T-cell (primary cell): ENCODE results near the gene ARHGAP25. TPM values are rescaled to one million over a fixed set of nuclear protein-coding genes. Genes with fewer than 3 reads are reported as not detected.

ENCODE experiments used
- ATAC-seq, 4 experiments: fragments of 200-7000 bp in 3 of 4; fragments of 150-1000 bp in 1 of 4; cut with Tn5 transposase; replicated peaks in 1 of 4; 1 replicate in 3 of 4; 2 replicates in 1 of 4; pipeline ENCODE4 v1.10.0; 2021; ENCODE audit warnings: moderate library complexity in 3 of 4, mild to moderate bottlenecking in 2 of 4, moderate number of reproducible peaks in 1 of 4
- CTCF ChIA-PET, 2 donors: fragments of 300-600 bp; sonication (Branson Sonifier 250); formaldehyde crosslinking; loops; one replicate each; lab custom pipeline; 2022; ENCODE audit warnings: antibody characterized with exemption in 2 of 2; lab: Charles Lee
- POLR2A ChIA-PET, 2 donors: fragments of 300-600 bp; sonication (Branson Sonifier 250); formaldehyde crosslinking; loops; one replicate each; lab custom pipeline; 2022; ENCODE audit warnings: antibody characterized with exemption in 2 of 2; lab: Charles Lee
- DNase-seq, 35 experiments: peaks; one replicate each; pipeline versions ENCODE4 v3.0.0 to v3.0.0-alpha.2; 2013 to 2023
- H3K27ac ChIP-seq: one replicate; pipeline ENCODE4 v1.5.1; 2013; ENCODE audit warnings: low read length
- H3K27me3 ChIP-seq, 2 experiments: replicated peaks in 1 of 2; 1 replicate in 1 of 2; 2 replicates in 1 of 2; pipeline versions ENCODE4 v1.6.1 to v1.7.0; 2013; ENCODE audit warnings: low read length in 1 of 2, mixed read lengths in 1 of 2; ENCODE audit not compliant: control insufficient read depth in 2 of 2, insufficient read depth in 2 of 2; ENCODE audit errors: extremely low read depth in 1 of 2
- H3K36me3 ChIP-seq, 2 donors: 1 replicate in 1 of 2; 2 replicates in 1 of 2; pipeline versions ENCODE4 v1.6.1 to v1.7.0; 2013; ENCODE audit warnings: low read length in 1 of 2; ENCODE audit not compliant: control insufficient read depth in 2 of 2, insufficient read depth in 1 of 2; ENCODE audit errors: extremely low read depth in 1 of 2
- H3K4me1 ChIP-seq, 2 experiments: 1 replicate in 1 of 2; 2 replicates in 1 of 2; pipeline versions ENCODE4 v1.6.1 to v1.7.0; 2013; ENCODE audit warnings: low read length in 2 of 2, mixed read lengths in 1 of 2; ENCODE audit not compliant: insufficient read depth in 2 of 2, control insufficient read depth in 1 of 2; ENCODE audit errors: extremely low read depth in 1 of 2
- H3K4me3 ChIP-seq, 2 donors: 1 replicate in 1 of 2; 2 replicates in 1 of 2; pipeline versions ENCODE4 v1.5.1 to v1.7.0; 2013; ENCODE audit warnings: mild to moderate bottlenecking in 2 of 2, low read length in 1 of 2, moderate library complexity in 1 of 2; ENCODE audit not compliant: control insufficient read depth in 1 of 2; ENCODE audit errors: extremely low read depth in 1 of 2
- H3K9me3 ChIP-seq: 2 replicates; pipeline ENCODE4 v1.7.0; 2013
- H3K27ac Mint-ChIP-seq, 2 donors: one replicate each; pipeline ENCODE4 v1.8.0; 2020 to 2021; ENCODE audit warnings: mild to moderate bottlenecking in 2 of 2, mixed read lengths in 2 of 2
- H3K27me3 Mint-ChIP-seq, 2 donors: one replicate each; pipeline ENCODE4 v1.8.0; 2021 to 2022; ENCODE audit warnings: mixed read lengths in 2 of 2
- H3K36me3 Mint-ChIP-seq: one replicate; pipeline ENCODE4 v1.8.0; 2021; ENCODE audit warnings: mixed read lengths
- H3K4me1 Mint-ChIP-seq, 3 donors: one replicate each; pipeline ENCODE4 v1.8.0; 2020 to 2022; ENCODE audit warnings: mixed read lengths in 3 of 3, mild to moderate bottlenecking in 1 of 3
- H3K4me3 Mint-ChIP-seq, 3 donors: one replicate each; pipeline ENCODE4 v1.8.0; 2020 to 2022; ENCODE audit warnings: mild to moderate bottlenecking in 3 of 3, mixed read lengths in 3 of 3, moderate library complexity in 3 of 3
- H3K9me3 Mint-ChIP-seq, 3 donors: one replicate each; pipeline ENCODE4 v1.8.0; 2020 to 2022; ENCODE audit warnings: mixed read lengths in 3 of 3
- WGBS: methylation state at CpG from one replicate; pipeline ENCODE4 v1.1.5; 2013; ENCODE audit warnings: missing lambda C conversion rate; ENCODE audit not compliant: insufficient coverage; 5-methylcytosine and 5-hydroxymethylcytosine counted together
- total RNA-seq, 35 experiments: library from RNA in 6 of 35; stranded (reverse) in 6 of 35; fragments of 120-200 nt in 1 of 35; gene quantifications; one replicate each; pipeline versions ENCODE4 v1.2.1 to v1.2.4 and lab custom pipeline; 2013 to 2026

Gene ARHGAP25
- total RNA-seq, 5 donors from 2014 or later (not counting 1 experiment from before 2014, with no cell fraction given) = 103 to 134 (median 123) TPM

DNA sequence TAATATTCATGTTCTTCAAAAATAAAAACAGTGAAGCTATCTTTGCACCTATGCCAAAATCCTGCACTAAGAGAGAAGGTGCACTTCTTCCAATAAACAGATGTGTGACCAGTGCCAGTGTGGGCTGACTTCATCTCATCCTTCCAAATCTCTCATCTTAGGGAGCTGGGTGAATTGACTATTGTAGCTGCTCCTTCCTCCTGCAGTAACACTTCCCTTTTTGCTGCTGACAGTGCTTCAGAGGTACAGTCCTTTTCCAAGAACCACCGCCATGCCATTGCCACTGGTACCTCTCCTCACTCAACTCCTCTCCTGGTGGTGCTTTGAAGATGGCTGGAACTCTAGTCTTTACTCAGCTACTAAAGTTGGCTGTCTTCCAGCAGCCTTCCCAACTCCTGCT, 42.1 kb upstream of the ARHGAP25 start:
- no peak overlapping the region for H3K4me3 Mint-ChIP-seq
- no CpG with 5 or more reads among the region's 1 CpG for WGBS
- POLR2A ChIA-PET = interaction anchor here in 1 of 2 donors (0.6 kb wide), 1 partner anchor 12 kb away, joined by 3 read pairs; no protein-coding TSS in a partner anchor
- CTCF ChIA-PET = no interaction called here
- H3K27me3 Mint-ChIP-seq = peaks cover 0 to 4% of the 10 kb centered on the region in 2 donors
- no peak overlapping the region for H3K27ac Mint-ChIP-seq
- H3K9me3 Mint-ChIP-seq = no peaks in the 10 kb centered on the region
- H3K4me3 ChIP-seq = no peak overlapping the region
- no peaks in the 10 kb centered on the region for H3K9me3 ChIP-seq
- no peaks in the 10 kb centered on the region for H3K36me3 Mint-ChIP-seq
- H3K27ac ChIP-seq = no peak overlapping the region
- peaks cover 0 to 2% of the 10 kb centered on the region in 2 experiments for H3K27me3 ChIP-seq
- H3K36me3 ChIP-seq = no peaks in the 10 kb centered on the region
- H3K4me1 ChIP-seq = no peaks in the 10 kb centered on the region
- ATAC-seq (no peak), DNase-seq (no peak)
- peaks cover 7 to 18% (median 9%) of the 10 kb centered on the region in 3 donors for H3K4me1 Mint-ChIP-seq

DNA sequence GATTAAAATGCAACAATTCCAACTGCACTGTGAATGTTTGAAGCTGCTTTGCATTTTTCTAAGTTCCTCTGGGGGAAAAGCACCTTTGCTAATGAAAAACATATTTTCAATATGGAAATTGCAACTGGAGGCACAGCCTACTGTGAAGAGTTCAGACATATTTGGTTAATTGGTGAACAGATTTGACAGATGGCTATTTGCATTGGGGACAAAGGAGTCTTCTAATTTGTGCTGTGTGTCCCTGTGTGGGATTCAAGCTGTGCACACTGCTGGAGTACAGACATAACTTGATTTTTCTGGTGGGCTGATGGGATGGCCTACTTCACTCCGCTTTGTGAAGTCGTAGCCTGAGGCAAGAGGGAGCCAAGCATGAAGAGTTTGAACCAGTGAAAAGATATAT, 40.7 kb upstream of the ARHGAP25 start:
- ATAC-seq = no peak
- no peaks in the 10 kb centered on the region for H3K9me3 ChIP-seq
- H3K4me3 ChIP-seq = no peak overlapping the region
- H3K36me3 ChIP-seq = no peaks in the 10 kb centered on the region
- CTCF ChIA-PET = no interaction called here
- H3K4me3 Mint-ChIP-seq = no peak overlapping the region
- H3K27me3 Mint-ChIP-seq = peaks cover 0 to 7% of the 10 kb centered on the region in 2 donors
- H3K27me3 ChIP-seq = peaks cover 0 to 2% of the 10 kb centered on the region in 2 experiments
- no peaks in the 10 kb centered on the region for H3K36me3 Mint-ChIP-seq
- no peak overlapping the region for H3K27ac ChIP-seq
- no peak for DNase-seq
- no CpG with 5 or more reads among the region's 2 CpGs for WGBS
- POLR2A ChIA-PET = interaction anchor here in 1 of 2 donors (0.6 kb wide), 1 partner anchor 29 kb away, joined by 3 read pairs; no protein-coding TSS in a partner anchor
- no peaks in the 10 kb centered on the region for H3K9me3 Mint-ChIP-seq
- H3K4me1 ChIP-seq = no peaks in the 10 kb centered on the region
- H3K27ac Mint-ChIP-seq = no peak overlapping the region
- H3K4me1 Mint-ChIP-seq = peaks cover 7 to 16% (median 9%) of the 10 kb centered on the region in 3 donors

DNA sequence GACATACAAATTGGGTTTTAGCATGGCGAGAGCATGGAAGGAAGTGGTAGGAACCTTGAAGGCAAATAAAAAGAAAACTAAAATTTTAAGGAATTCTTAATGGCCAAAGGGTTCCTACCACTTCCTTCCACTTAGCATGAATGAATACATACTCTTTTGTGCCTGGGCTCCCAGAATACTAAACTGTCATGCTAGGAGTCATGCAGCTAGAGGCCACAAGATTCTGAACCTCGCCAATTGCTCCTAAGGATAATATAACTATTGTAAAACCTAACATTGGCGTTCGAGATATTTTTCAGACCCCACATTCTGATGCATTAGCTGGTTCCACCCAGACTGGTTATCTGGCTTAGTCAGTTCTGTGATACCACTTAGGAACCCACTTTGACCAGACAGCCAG, 38.6 kb upstream of the ARHGAP25 start:
- POLR2A ChIA-PET = no interaction called here
- CTCF ChIA-PET = no interaction called here
- no peaks in the 10 kb centered on the region for H3K4me1 Mint-ChIP-seq
- Histone ChIP-seq H3K27ac (no peak overlapping the region), H3K4me1 (no peaks in the 10 kb centered on the region), H3K4me3 (no peak overlapping the region), H3K36me3 (no peaks in the 10 kb centered on the region), H3K9me3 (no peaks in the 10 kb centered on the region), H3K27me3 (peaks cover 0 to under 1% of the 10 kb centered on the region in 2 experiments)
- H3K27ac Mint-ChIP-seq = no peak overlapping the region
- whole genome bisulfite sequencing = 93% methylated on average over 3 of the region's 4 CpGs
- H3K36me3 Mint-ChIP-seq = no peaks in the 10 kb centered on the region
- H3K27me3 Mint-ChIP-seq = peaks cover 0 to 10% of the 10 kb centered on the region in 2 donors
- ATAC-seq = no peak
- no peak overlapping the region for H3K4me3 Mint-ChIP-seq
- H3K9me3 Mint-ChIP-seq = peaks cover 2 to 7% (median 7%) of the 10 kb centered on the region in 3 donors
- DNase-seq = no peak

DNA sequence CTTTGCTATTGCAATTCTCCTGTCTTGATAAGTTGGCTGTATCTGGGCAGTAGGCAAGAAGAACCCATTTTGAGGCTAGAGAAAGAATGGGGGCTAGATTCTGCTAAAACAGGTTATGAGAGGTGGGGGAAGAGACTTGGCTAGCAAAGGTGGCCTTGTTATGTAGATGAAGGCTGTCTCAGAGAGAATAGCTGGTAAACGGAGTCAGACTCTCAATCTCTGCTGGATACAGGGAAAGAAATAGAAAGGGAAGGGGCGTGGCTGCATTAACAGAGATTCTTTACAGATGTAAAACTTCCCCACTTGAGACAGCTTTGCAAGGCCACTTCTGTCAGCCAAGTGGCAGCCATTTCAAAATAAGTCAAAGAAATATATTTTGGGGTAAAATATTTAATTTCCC, 38.1 kb upstream of the ARHGAP25 start:
- Mint-ChIP-seq H3K27ac (no peak overlapping the region), H3K4me1 (no peaks in the 10 kb centered on the region), H3K9me3 (peaks cover 2 to 7% (median 7%) of the 10 kb centered on the region in 3 donors), H3K36me3 (no peaks in the 10 kb centered on the region), H3K4me3 (no peak overlapping the region), H3K27me3 (peaks cover 0 to 10% of the 10 kb centered on the region in 2 donors)
- Histone ChIP-seq H3K4me1 (no peaks in the 10 kb centered on the region), H3K27ac (no peak overlapping the region), H3K4me3 (no peak overlapping the region), H3K36me3 (no peaks in the 10 kb centered on the region), H3K27me3 (no peaks in the 10 kb centered on the region), H3K9me3 (no peaks in the 10 kb centered on the region)
- 100% methylated on average over 1 of the region's 2 CpGs for WGBS
- ATAC-seq (no peak), DNase-seq (no peak)
- CTCF ChIA-PET = no interaction called here
- POLR2A ChIA-PET = no interaction called here

DNA sequence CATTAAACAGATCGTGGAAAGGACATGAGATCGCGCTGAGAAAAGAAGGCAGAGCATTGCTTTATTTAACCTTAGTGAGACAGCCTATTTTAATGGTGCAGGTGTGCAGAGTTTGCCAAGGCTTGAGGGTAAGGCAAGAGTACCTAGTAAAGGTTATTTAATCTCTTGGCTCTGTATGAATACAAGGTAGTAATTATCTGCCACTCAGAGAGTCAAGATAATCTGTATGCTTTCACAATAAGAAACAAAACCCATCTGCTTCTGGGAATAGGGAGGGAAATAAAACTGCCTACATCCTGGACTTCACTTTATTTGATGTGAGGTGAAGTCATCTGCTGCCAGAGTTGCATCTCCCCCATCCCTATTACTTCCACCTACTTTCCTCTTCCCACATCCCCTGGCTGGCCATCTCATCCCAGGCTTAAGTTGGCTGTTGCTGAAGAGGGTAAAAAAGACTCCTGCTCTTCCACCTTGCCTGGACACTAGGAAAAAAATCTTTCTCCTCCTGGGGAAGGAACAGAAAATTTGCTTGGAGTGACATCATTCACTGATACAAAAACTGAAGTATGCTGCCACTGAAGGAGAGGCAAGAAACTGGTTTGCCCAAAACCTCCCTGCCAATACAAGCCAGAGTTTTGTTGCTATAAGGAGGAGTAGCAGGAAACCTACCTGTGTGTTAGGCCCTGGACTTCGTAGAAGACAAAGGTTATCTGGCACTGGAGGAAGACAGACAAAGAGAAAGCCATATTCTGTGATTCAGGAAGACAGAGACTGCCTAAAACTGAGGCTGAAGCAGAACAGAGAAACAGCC, 35.8 kb upstream of the ARHGAP25 start:
- Histone ChIP-seq H3K36me3 (no peaks in the 10 kb centered on the region), H3K4me1 (no peaks in the 10 kb centered on the region), H3K27me3 (no peaks in the 10 kb centered on the region), H3K9me3 (no peaks in the 10 kb centered on the region), H3K27ac (no peak overlapping the region), H3K4me3 (no peak overlapping the region)
- WGBS = 40% methylated on average over 1 of the region's 4 CpGs
- Mint-ChIP-seq H3K36me3 (no peaks in the 10 kb centered on the region), H3K9me3 (peaks cover 2 to 7% (median 7%) of the 10 kb centered on the region in 3 donors), H3K4me3 (no peak overlapping the region), H3K27me3 (peaks cover 0 to 9% of the 10 kb centered on the region in 2 donors), H3K4me1 (peaks cover 4 to 9% (median 7%) of the 10 kb centered on the region in 3 donors), H3K27ac (no peak overlapping the region)
- POLR2A ChIA-PET = no interaction called here
- DNase-seq = no peak
- CTCF ChIA-PET = no interaction called here
- ATAC-seq = no peak

DNA sequence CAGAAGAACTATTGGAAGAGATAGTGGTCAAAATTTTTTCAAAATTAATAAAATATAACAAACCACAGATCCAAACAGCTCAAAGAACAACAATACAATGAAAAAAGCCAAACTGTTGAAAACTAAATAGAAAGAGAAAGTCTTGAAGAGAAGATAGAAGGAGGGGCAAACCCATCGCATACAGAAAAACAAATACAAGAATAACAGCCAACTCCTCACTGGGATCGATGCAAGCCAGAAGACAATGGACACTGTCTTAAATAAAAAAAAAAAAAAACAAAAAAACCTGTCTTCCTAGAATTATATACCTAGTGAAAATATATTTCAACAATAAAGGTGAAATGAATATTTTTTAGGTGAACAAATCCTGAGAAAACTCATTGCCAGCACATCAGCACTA, 34.1 kb upstream of the ARHGAP25 start:
- WGBS = no CpG with 5 or more reads among the region's 2 CpGs

More for the DNA sequence above, 34.1 kb upstream of the ARHGAP25 start:
- Histone ChIP-seq H3K27me3 (no peaks in the 10 kb centered on the region), H3K4me1 (no peaks in the 10 kb centered on the region), H3K36me3 (no peaks in the 10 kb centered on the region), H3K9me3 (no peaks in the 10 kb centered on the region), H3K4me3 (no peak overlapping the region), H3K27ac (no peak overlapping the region)
- CTCF ChIA-PET = no interaction called here
- Mint-ChIP-seq H3K9me3 (peaks cover 2 to 7% (median 7%) of the 10 kb centered on the region in 3 donors), H3K36me3 (no peaks in the 10 kb centered on the region), H3K4me1 (peaks cover 4 to 9% (median 7%) of the 10 kb centered on the region in 3 donors), H3K27ac (no peak overlapping the region), H3K27me3 (peaks cover 0 to 9% of the 10 kb centered on the region in 2 donors), H3K4me3 (no peak overlapping the region)
- POLR2A ChIA-PET = no interaction called here
- no peak for ATAC-seq
- no peak for DNase-seq
